Activated T-cell treated with anti-CD3 and anti-CD28 coated beads, Interleukin-2, amount 50 U/mL, for 4 hours (primary cell): Measurements from ENCODE around the gene CHRDL2. TPM values are rescaled to one million over a fixed set of nuclear protein-coding genes. Genes with fewer than 3 reads are reported as not detected.

Source experiments
- ATAC-seq, 2 donors: fragments of 200-7000 bp; cut with Tn5 transposase; one replicate each; pipeline ENCODE4 v1.10.0; 2021
- DNase-seq: peaks from one replicate; pipeline ENCODE4 v3.0.0-alpha.2; 2020
- H3K27me3 Mint-ChIP-seq: one replicate; pipeline ENCODE4 v1.8.0; 2021; ENCODE audit warnings: low read depth, mixed read lengths
- H3K36me3 Mint-ChIP-seq: one replicate; pipeline ENCODE4 v1.8.0; 2022; ENCODE audit warnings: mixed read lengths; ENCODE audit not compliant: insufficient read depth
- H3K4me1 Mint-ChIP-seq: one replicate; pipeline ENCODE4 v1.8.0; 2021; ENCODE audit warnings: low read depth, mixed read lengths
- H3K4me3 Mint-ChIP-seq: one replicate; pipeline ENCODE4 v1.8.0; 2021; ENCODE audit warnings: mild to moderate bottlenecking, moderate library complexity, mixed read lengths
- H3K9me3 Mint-ChIP-seq: one replicate; pipeline ENCODE4 v1.8.0; 2021; ENCODE audit warnings: mixed read lengths
- total RNA-seq, 3 donors: library from RNA; stranded (reverse); gene quantifications; one replicate each; pipeline ENCODE4 v1.2.1, GENCODE V29; 2021

CHRDL2 gene
- total RNA-seq, 3 donors from 2014 or later, result not detected

GRCh38 chr11:74735365-74735928 lies 4.2 kb upstream of the CHRDL2 start:
- DNase-seq (no peak), ATAC-seq (no peak)
- Mint-ChIP-seq H3K36me3 (no peaks in the 10 kb centered on the region), H3K9me3 (no peaks in the 10 kb centered on the region), H3K4me3 (no peak overlapping the region), H3K4me1 (peaks cover 17% of the 10 kb centered on the region), H3K27me3 (peaks cover 60% of the 10 kb centered on the region)

GRCh38 chr11:74734559-74734925 lies 3.3 kb upstream of the CHRDL2 start:
- no peak overlapping the region for H3K4me3 Mint-ChIP-seq
- ATAC-seq, result no peak
- no peaks in the 10 kb centered on the region for H3K9me3 Mint-ChIP-seq
- peaks cover 69% of the 10 kb centered on the region for H3K27me3 Mint-ChIP-seq
- no peak for DNase-seq
- H3K4me1 Mint-ChIP-seq, result peaks cover 13% of the 10 kb centered on the region
- H3K36me3 Mint-ChIP-seq, result no peaks in the 10 kb centered on the region

GRCh38 chr11:74730571-74731260 lies 510 bp downstream of the CHRDL2 start:
- Mint-ChIP-seq H3K9me3 (no peaks in the 10 kb centered on the region), H3K4me3 (no peak overlapping the region), H3K27me3 (peaks cover 55% of the 10 kb centered on the region), H3K36me3 (no peaks in the 10 kb centered on the region), H3K4me1 (peaks cover 13% of the 10 kb centered on the region)
- ATAC-seq, result no peak
- no peak for DNase-seq

- peaks cover 48% of the 10 kb centered on the region for H3K27me3 Mint-ChIP-seq
- no peak for DNase-seq
- peaks cover 13% of the 10 kb centered on the region for H3K4me1 Mint-ChIP-seq
- H3K4me3 Mint-ChIP-seq, result no peak overlapping the region
- no peaks in the 10 kb centered on the region for H3K9me3 Mint-ChIP-seq
- no peaks in the 10 kb centered on the region for H3K36me3 Mint-ChIP-seq
- ATAC-seq, result no peak
These were observed 1.8 kb downstream of the CHRDL2 start for GRCh38 chr11:74729397-74729796.

- H3K36me3 Mint-ChIP-seq, result no peaks in the 10 kb centered on the region
These were observed 4.6 kb downstream of the CHRDL2 start for GRCh38 chr11:74726547-74727182.

GRCh38 chr11:74725701-74726100 lies 5.5 kb downstream of the CHRDL2 start:
- Mint-ChIP-seq H3K27me3 (peaks cover 17% of the 10 kb centered on the region), H3K4me1 (peaks cover 4% of the 10 kb centered on the region), H3K9me3 (no peaks in the 10 kb centered on the region), H3K36me3 (no peaks in the 10 kb centered on the region), H3K4me3 (no peak overlapping the region)
- no peak for DNase-seq
- no peak for ATAC-seq

More at GRCh38 chr11:74726547-74727182, 4.6 kb downstream of the CHRDL2 start:
- ATAC-seq, result peak; percentile 94
- H3K4me3 Mint-ChIP-seq, result no peak overlapping the region
- DNase-seq, result peak; percentile 47
- H3K27me3 Mint-ChIP-seq, result peaks cover 22% of the 10 kb centered on the region
- H3K9me3 Mint-ChIP-seq, result no peaks in the 10 kb centered on the region
- peaks cover 7% of the 10 kb centered on the region for H3K4me1 Mint-ChIP-seq

- Mint-ChIP-seq H3K36me3 (no peaks in the 10 kb centered on the region), H3K4me3 (no peak overlapping the region), H3K9me3 (no peaks in the 10 kb centered on the region), H3K27me3 (peaks cover 3% of the 10 kb centered on the region), H3K4me1 (peaks cover 2% of the 10 kb centered on the region)
- ATAC-seq (no peak), DNase-seq (no peak)
These were observed 7.7 kb downstream of the CHRDL2 start for GRCh38 chr11:74723511-74723910.

GRCh38 chr11:74721479-74721835 lies 9.8 kb downstream of the CHRDL2 start:
- Mint-ChIP-seq H3K4me1 (peaks cover 1% of the 10 kb centered on the region), H3K36me3 (no peaks in the 10 kb centered on the region), H3K27me3 (peaks cover 8% of the 10 kb centered on the region), H3K9me3 (no peaks in the 10 kb centered on the region), H3K4me3 (no peak overlapping the region)
- ATAC-seq (no peak), DNase-seq (no peak)

- H3K4me1 Mint-ChIP-seq, result no peaks in the 10 kb centered on the region
- H3K9me3 Mint-ChIP-seq, result no peaks in the 10 kb centered on the region
- peaks cover 10% of the 10 kb centered on the region for H3K27me3 Mint-ChIP-seq
- H3K4me3 Mint-ChIP-seq, result no peak overlapping the region
- no peak for ATAC-seq
- no peak for DNase-seq
- no peaks in the 10 kb centered on the region for H3K36me3 Mint-ChIP-seq
These were observed 10.4 kb downstream of the CHRDL2 start for GRCh38 chr11:74720596-74721478.

GRCh38 chr11:74719011-74719410 lies 12.2 kb downstream of the CHRDL2 start:
- no peak overlapping the region for H3K4me3 Mint-ChIP-seq
- no peaks in the 10 kb centered on the region for H3K9me3 Mint-ChIP-seq
- H3K36me3 Mint-ChIP-seq, result no peaks in the 10 kb centered on the region
- peaks cover 6% of the 10 kb centered on the region for H3K27me3 Mint-ChIP-seq
- H3K4me1 Mint-ChIP-seq, result no peaks in the 10 kb centered on the region
- ATAC-seq, result no peak
- no peak for DNase-seq

GRCh38 chr11:74717221-74717969 lies 13.8 kb downstream of the CHRDL2 start:
- H3K4me3 Mint-ChIP-seq, result no peak overlapping the region
- DNase-seq, result no peak
- no peaks in the 10 kb centered on the region for H3K9me3 Mint-ChIP-seq
- H3K27me3 Mint-ChIP-seq, result peaks cover 6% of the 10 kb centered on the region
- ATAC-seq, result no peak
- H3K4me1 Mint-ChIP-seq, result no peaks in the 10 kb centered on the region
- H3K36me3 Mint-ChIP-seq, result no peaks in the 10 kb centered on the region

- H3K4me3 Mint-ChIP-seq, result no peak overlapping the region
- DNase-seq, result no peak
- peak; percentile 73 to 77 for ATAC-seq
These were observed 16.3 kb downstream of the CHRDL2 start for GRCh38 chr11:74714904-74715303.

GRCh38 chr11:74713686-74714085 lies 17.5 kb downstream of the CHRDL2 start:
- ATAC-seq (no peak), DNase-seq (no peak)
- H3K4me3 Mint-ChIP-seq, result no peak overlapping the region
- H3K27me3 Mint-ChIP-seq, result peaks cover 6% of the 10 kb centered on the region
- H3K9me3 Mint-ChIP-seq, result no peaks in the 10 kb centered on the region
- H3K4me1 Mint-ChIP-seq, result no peaks in the 10 kb centered on the region
- no peaks in the 10 kb centered on the region for H3K36me3 Mint-ChIP-seq

More at GRCh38 chr11:74714904-74715303, 16.3 kb downstream of the CHRDL2 start:
- Mint-ChIP-seq H3K4me1 (no peaks in the 10 kb centered on the region), H3K9me3 (no peaks in the 10 kb centered on the region), H3K27me3 (peaks cover 6% of the 10 kb centered on the region), H3K36me3 (no peaks in the 10 kb centered on the region)
